A673 (cell line): ENCODE results near the gene SORCS3. TPM values are rescaled to one million over a fixed set of nuclear protein-coding genes. Genes with fewer than 3 reads are reported as not detected.

Experiments used
- BruUV-seq: library from RNA; stranded (reverse); fragments of 400-500 nt; replicated peaks from 2 replicates; lab custom pipeline; 2021; lab: Mats Ljungman, UMichigan
- CTCF ChIA-PET: fragments of 300-600 bp; sonication (Branson Sonifier 250); formaldehyde crosslinking; loops from one replicate; lab custom pipeline; 2022; ENCODE audit warnings: antibody characterized with exemption; lab: Charles Lee
- POLR2A ChIA-PET: fragments of 300-600 bp; sonication (Branson Sonifier 250); formaldehyde crosslinking; loops from one replicate; lab custom pipeline; 2022; ENCODE audit warnings: antibody characterized with exemption; ENCODE audit not compliant: low non-redundant PET; lab: Charles Lee
- DNase-seq: peaks from one replicate; pipeline ENCODE4 v3.0.0-alpha.2; 2015; ENCODE audit warnings: low spot score
- H3K27ac ChIP-seq: fragments of 200-600 bp; sonication (generic); 2 replicates; pipeline ENCODE4 v1.5.1; 2016; ENCODE audit warnings: mixed run types, low read depth, mild to moderate bottlenecking, mixed read lengths, antibody characterized with exemption, low read length; ENCODE audit not compliant: poor library complexity, severe bottlenecking
- H3K27me3 ChIP-seq: fragments of 200-600 bp; sonication (generic); replicated peaks from 2 replicates; pipeline ENCODE4 v1.6.1; 2017; ENCODE audit warnings: mixed run types, low read depth, mild to moderate bottlenecking, mixed read lengths, antibody characterized with exemption, low read length; ENCODE audit not compliant: insufficient read depth, poor library complexity
- H3K36me3 ChIP-seq: fragments of 200-600 bp; sonication (generic); 2 replicates; pipeline ENCODE4 v1.6.1; 2016; ENCODE audit warnings: mixed run types, mild to moderate bottlenecking, mixed read lengths, antibody characterized with exemption, low read length; ENCODE audit not compliant: insufficient read depth, poor library complexity, severe bottlenecking
- H3K4me1 ChIP-seq: fragments of 200-600 bp; sonication (generic); 2 replicates; pipeline ENCODE4 v1.6.1; 2017; ENCODE audit warnings: mixed run types, mild to moderate bottlenecking, mixed read lengths, antibody characterized with exemption, low read length; ENCODE audit not compliant: insufficient read depth, poor library complexity, severe bottlenecking
- H3K4me3 ChIP-seq: fragments of 200-600 bp; sonication (generic); 2 replicates; pipeline ENCODE4 v1.5.1; 2016; ENCODE audit warnings: low read depth, mixed run types, mild to moderate bottlenecking, mixed read lengths, low read length; ENCODE audit not compliant: poor library complexity, severe bottlenecking
- H3K9me3 ChIP-seq: fragments of 200-600 bp; sonication (generic); 2 replicates; pipeline ENCODE4 v1.6.1; 2016; ENCODE audit warnings: mixed run types, low read depth, mild to moderate bottlenecking, mixed read lengths, antibody characterized with exemption, low read length; ENCODE audit not compliant: poor library complexity, severe bottlenecking
- EZH2 ChIP-seq: fragments of 200-600 bp; sonication (generic); IDR thresholded peaks from 2 replicates; pipeline ENCODE4 v1.6.1; 2017; ENCODE audit warnings: borderline replicate concordance, low read depth, mild to moderate bottlenecking, mixed read lengths, antibody characterized with exemption, low read length; ENCODE audit not compliant: poor library complexity, severe bottlenecking
- intact Hi-C: fragments of 100-400 bp; cut with micrococcal nuclease; formaldehyde crosslinking; loops from one replicate; pipeline ENCODE4 v1.10.0; 2022; ENCODE audit not compliant: unreplicated experiment
- total RNA-seq: library from RNA; stranded (reverse); gene quantifications from 2 replicates; pipeline ENCODE4 v1.2.3, GENCODE V29; 2021
- TF ChIP-seq, protein P1 (sequence below): fragments of 300-800, 200-600 bp; sonication (generic); conservative IDR thresholded peaks from 2 replicates; pipeline ENCODE4 v1.5.1; 2017; ENCODE audit warnings: low read depth, mild to moderate bottlenecking, antibody characterized with exemption, low read length, moderate library complexity, mixed read lengths

Gene SORCS3
- total RNA-seq, 1 experiment from 2014 or later, result not detected

DNA sequence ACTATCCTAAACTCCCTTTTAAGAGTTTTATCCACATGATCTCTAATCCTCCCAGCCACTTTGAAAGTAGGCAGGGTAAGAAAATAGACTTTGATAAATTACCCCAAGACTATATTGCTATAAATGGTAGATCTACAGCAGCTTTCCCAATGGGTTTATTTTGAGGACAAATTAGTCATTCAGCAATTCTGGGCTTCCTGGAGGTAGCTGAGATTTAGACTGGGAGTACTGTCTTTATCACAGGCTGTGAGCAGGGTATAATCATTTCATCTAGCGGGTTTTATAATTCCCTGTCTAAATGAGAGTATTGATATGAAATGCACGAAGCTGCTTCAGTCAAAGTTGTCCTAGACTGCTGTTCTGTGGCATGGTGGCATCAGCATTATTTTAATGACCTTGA is 279.4 kb downstream of the SORCS3 start:
- Histone ChIP-seq H3K27me3 (peaks cover 51% of the 10 kb centered on the region), H3K27ac (no peak overlapping the region), H3K4me1 (no peaks in the 10 kb centered on the region), H3K36me3 (no peaks in the 10 kb centered on the region), H3K4me3 (no peak overlapping the region), H3K9me3 (no peaks in the 10 kb centered on the region)
- TF ChIP-seq, protein P1, sequence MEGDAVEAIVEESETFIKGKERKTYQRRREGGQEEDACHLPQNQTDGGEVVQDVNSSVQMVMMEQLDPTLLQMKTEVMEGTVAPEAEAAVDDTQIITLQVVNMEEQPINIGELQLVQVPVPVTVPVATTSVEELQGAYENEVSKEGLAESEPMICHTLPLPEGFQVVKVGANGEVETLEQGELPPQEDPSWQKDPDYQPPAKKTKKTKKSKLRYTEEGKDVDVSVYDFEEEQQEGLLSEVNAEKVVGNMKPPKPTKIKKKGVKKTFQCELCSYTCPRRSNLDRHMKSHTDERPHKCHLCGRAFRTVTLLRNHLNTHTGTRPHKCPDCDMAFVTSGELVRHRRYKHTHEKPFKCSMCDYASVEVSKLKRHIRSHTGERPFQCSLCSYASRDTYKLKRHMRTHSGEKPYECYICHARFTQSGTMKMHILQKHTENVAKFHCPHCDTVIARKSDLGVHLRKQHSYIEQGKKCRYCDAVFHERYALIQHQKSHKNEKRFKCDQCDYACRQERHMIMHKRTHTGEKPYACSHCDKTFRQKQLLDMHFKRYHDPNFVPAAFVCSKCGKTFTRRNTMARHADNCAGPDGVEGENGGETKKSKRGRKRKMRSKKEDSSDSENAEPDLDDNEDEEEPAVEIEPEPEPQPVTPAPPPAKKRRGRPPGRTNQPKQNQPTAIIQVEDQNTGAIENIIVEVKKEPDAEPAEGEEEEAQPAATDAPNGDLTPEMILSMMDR, result no peak
- TF ChIP-seq EZH2, result no peak
- BruUV-seq, result no TSS peak
- ChIA-PET CTCF (no interaction called here), POLR2A (no interaction called here)
- no peak for DNase-seq
- intact Hi-C loops, result no loop called here

- no TSS peak for BruUV-seq
- DNase-seq, result no peak
- CTCF ChIA-PET, result no interaction called here
- Histone ChIP-seq H3K4me1 (no peaks in the 10 kb centered on the region), H3K9me3 (no peaks in the 10 kb centered on the region), H3K4me3 (no peak overlapping the region), H3K36me3 (no peaks in the 10 kb centered on the region), H3K27me3 (peaks cover 61% of the 10 kb centered on the region), H3K27ac (no peak overlapping the region)
- POLR2A ChIA-PET, result no interaction called here
- TF ChIP-seq, protein P1, result no peak
- no peak for TF ChIP-seq EZH2
- intact Hi-C loops, result no loop called here
Measured at GRCh38 chr10:104921763-104922162, 280.7 kb downstream of the SORCS3 start.

DNA sequence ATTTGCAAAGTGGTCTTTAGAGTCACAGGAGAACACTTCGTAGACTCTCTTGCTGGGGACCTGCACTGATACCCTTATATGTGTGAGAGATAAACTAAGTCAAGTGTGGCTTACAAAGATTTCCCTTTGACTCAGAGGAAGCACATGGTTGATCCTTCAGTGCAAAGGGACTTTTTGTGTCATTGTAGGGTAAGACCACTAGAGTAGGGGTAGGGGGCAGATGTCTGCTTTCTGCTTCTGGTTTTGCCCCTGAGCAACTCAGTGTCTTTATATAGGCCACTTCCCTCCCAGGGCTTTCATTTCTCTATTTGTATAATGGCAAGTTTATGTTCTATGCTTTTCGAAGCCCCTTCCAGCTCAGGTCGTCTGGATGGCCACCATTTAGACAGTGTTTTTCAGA is 281.7 kb downstream of the SORCS3 start:
- Histone ChIP-seq H3K27ac (no peak overlapping the region), H3K27me3 (peaks cover 62% of the 10 kb centered on the region), H3K4me3 (no peak overlapping the region), H3K9me3 (no peaks in the 10 kb centered on the region), H3K4me1 (no peaks in the 10 kb centered on the region), H3K36me3 (no peaks in the 10 kb centered on the region)
- intact Hi-C loops, result no loop called here
- TF ChIP-seq, protein P1, result no peak
- TF ChIP-seq EZH2, result no peak
- CTCF ChIA-PET, result no interaction called here
- POLR2A ChIA-PET, result no interaction called here
- BruUV-seq, result no TSS peak
- no peak for DNase-seq
